ENCODE measurements around the gene KPNB1. TPM values are rescaled to one million over a fixed set of nuclear protein-coding genes. Genes with fewer than 3 reads are reported as not detected.

The KPNB1 gene
- total and polyA plus RNA-seq, 2 of the 8 experiments (the other 6 are each of a cell fraction or from before 2014, with no cell fraction given) = 171 to 625 TPM

DNA sequence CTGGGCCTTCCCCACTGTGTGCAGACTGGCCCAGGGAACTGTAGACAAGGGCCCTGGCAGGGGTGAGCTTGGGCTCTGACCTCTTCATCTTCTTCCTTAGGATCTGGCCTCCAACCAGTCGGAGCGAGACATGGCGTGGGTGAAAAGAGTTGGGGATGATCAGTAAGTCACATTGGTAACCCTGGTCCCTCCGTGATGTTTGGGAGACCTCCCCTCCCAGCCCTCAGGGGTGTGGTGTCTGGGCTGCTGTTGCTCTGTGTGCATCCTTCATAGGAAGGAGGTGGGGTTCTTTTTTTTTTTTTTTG, 49.8 kb downstream of the KPNB1 start:
- Histone ChIP-seq H3K79me2 (ENCODE audit: control insufficient read depth in 1 of 2, insufficient read depth in 2 of 2, low read length in 2 of 2) (no peaks in the 10 kb centered on the region; a peak in 1 of 4 replicates), H3K4me2 (ENCODE audit: insufficient read depth in 1 of 2, low read depth in 2 of 2, low read length in 2 of 2) (no peak overlapping the region), H2BK5ac (ENCODE audit: low read depth, low read length) (no peak overlapping the region), H4K91ac (replicated peaks; ENCODE audit: insufficient read length, low read length) (no peak overlapping the region), H3K4me3 (ENCODE audit: extremely low read depth in 1 of 4, insufficient read depth in 2 of 4, low read depth in 3 of 4, low read length in 4 of 4) (no peak overlapping the region), H4K8ac (ENCODE audit: extremely low read depth, insufficient read depth, low read length) (no peak overlapping the region; the same call in 1 of the 2 replicates), H3K4me1 (replicated peaks in 1 of 4; ENCODE audit: control insufficient read depth in 3 of 4, insufficient read depth in 4 of 4, low read length in 3 of 4) (peaks cover 0 to 9% (median 7%) of the 10 kb centered on the region in 4 experiments; a peak in 6 of 7 replicates), H4K20me1 (replicated peaks in 1 of 2; ENCODE audit: control insufficient read depth in 1 of 2, insufficient read depth in 2 of 2, low read length in 2 of 2) (peaks cover 0 to 3% of the 10 kb centered on the region in 2 experiments), H2BK15ac (ENCODE audit: low read length) (no peak overlapping the region), H3K9me3 (ENCODE audit: insufficient read depth in 2 of 2, low read depth in 1 of 2, low read length in 1 of 2) (no peaks in the 10 kb centered on the region), H3K23ac (ENCODE audit: insufficient read length) (no peak overlapping the region), H3K79me1 (ENCODE audit: low read depth, low read length) (no peaks in the 10 kb centered on the region; the same call in 1 of the 2 replicates), H3K56ac (replicated peaks; ENCODE audit: insufficient read length, low read depth, low read length) (no peak overlapping the region), H2AK5ac (ENCODE audit: low read depth, low read length) (no peak overlapping the region), H4K5ac (ENCODE audit: insufficient read length, low read depth, low read length) (no peak overlapping the region), H2AFZ (ENCODE audit: low read length) (no peak overlapping the region), H2BK12ac (ENCODE audit: low read depth, low read length) (no peak overlapping the region), H3K27ac (ENCODE audit: low read depth, low read length) (no peak overlapping the region), H3K9ac (replicated peaks in 1 of 4; ENCODE audit: extremely low read depth in 1 of 4, low read depth in 3 of 4, low read length in 3 of 4) (no peak overlapping the region), H3K4ac (replicated peaks; ENCODE audit: insufficient read length, low read depth, low read length) (no peak overlapping the region), H2BK120ac (replicated peaks; ENCODE audit: low read depth, low read length) (no peak overlapping the region), H3K27me3 (replicated peaks in 1 of 4; ENCODE audit: control insufficient read depth in 3 of 4, extremely low read depth in 1 of 4, insufficient read depth in 3 of 4, low read length in 3 of 4) (no peaks in the 10 kb centered on the region; a peak in 1 of 7 replicates), H3K18ac (ENCODE audit: extremely low read depth, low read length) (no peak overlapping the region), H2BK20ac (ENCODE audit: low read length) (no peak overlapping the region), H3K23me2 (ENCODE audit: low read depth, low read length) (peaks cover 10% of the 10 kb centered on the region), H3K14ac (ENCODE audit: insufficient read length) (no peak overlapping the region), H3K36me3 (ENCODE audit: control insufficient read depth in 2 of 4, insufficient read depth in 4 of 4, low read length in 3 of 4) (peaks cover 0 to 3% (median 0%) of the 10 kb centered on the region in 4 experiments; a peak in 1 of 8 replicates)
- 93% methylated on average over 4 of the region's 4 CpGs; no CpG with 5 or more reads in 1 of the 2 experiments for WGBS, 2 experiments (ENCODE audit: extremely low coverage in 1 of 2, insufficient coverage in 1 of 2, insufficient read length in 1 of 2, insufficient replicate concordance in 2 of 2, low coverage in 1 of 2, low lambda C conversion rate in 2 of 2, missing lambda C conversion rate in 1 of 2)
- CTCF ChIA-PET (ENCODE audit: partially characterized antibody) = interaction anchor here (0.6 to 19.8 kb wide), 17 partner anchors 9 to 1475 kb away, joined by 3 to 441 read pairs (median 5); partner anchors contain the start of genes KPNB1 and TBX21
- FAIRE-seq (no peak), DNase-seq (ENCODE audit: low read depth in 1 of 2, low spot score in 2 of 2) (no peak)
- POLR2A ChIA-PET (ENCODE audit: partially characterized antibody) = interaction anchor here (0.7 to 41.8 kb wide), 4 partner anchors 9 to 196 kb away, joined by 3 to 1575 read pairs (median 4); partner anchors contain the start of gene KPNB1
- TF ChIP-seq TAF7 (optimal IDR thresholded peaks at IDR 0.05; ENCODE audit: borderline replicate concordance, low read depth, low read length) = no peak
- TF ChIP-seq TEAD4 (IDR thresholded peaks at IDR 0.05; ENCODE audit: low read depth, low read length) = no peak
